Measurements from ENCODE around the gene CHPF.
A peak's percentile ranks its signal among the peaks of the same experiment; 100 is the strongest.

Gene CHPF

GRCh38 chr2:219522111-219523030 is 21.2 kb downstream of the CHPF start:
- peaks cover 8% of the 10 kb centered on the region for H3K4me1 ChIP-seq (ENCODE audit: control insufficient read depth, insufficient read depth, low read length)
- peak overlapping the region; percentile 55; the same call in 1 of the 2 replicates for H3K4me3 ChIP-seq (ENCODE audit: low read length)

GRCh38 chr2:219521066-219521880 is 22.3 kb downstream of the CHPF start:
- Histone ChIP-seq H3K4me1 (ENCODE audit: control insufficient read depth, insufficient read depth, low read length) (peaks cover 8% of the 10 kb centered on the region), H3K36me3 (ENCODE audit: control insufficient read depth, insufficient read depth, low read length) (no peaks in the 10 kb centered on the region), H3K9me3 (ENCODE audit: control insufficient read depth, insufficient read depth, low read length) (no peaks in the 10 kb centered on the region), H3K27ac (ENCODE audit: low read length) (no peak overlapping the region), H3K4me3 (ENCODE audit: low read length) (no peak overlapping the region), H3K27me3 (ENCODE audit: control insufficient read depth, insufficient read depth, low read length) (no peaks in the 10 kb centered on the region; the same call in 1 of the 2 replicates)
- no peak for DNase-seq (ENCODE audit: low read depth, low spot score)
- WGBS (ENCODE audit: insufficient coverage, insufficient read length), result no CpG with 5 or more reads among the region's 14 CpGs

More at GRCh38 chr2:219522111-219523030, 21.2 kb downstream of the CHPF start:
- H3K36me3 ChIP-seq (ENCODE audit: control insufficient read depth, insufficient read depth, low read length), result no peaks in the 10 kb centered on the region
- WGBS (ENCODE audit: insufficient coverage, insufficient read length), result no CpG with 5 or more reads among the region's 70 CpGs
- DNase-seq (ENCODE audit: low read depth, low spot score), result no peak
- no peaks in the 10 kb centered on the region; the same call in 1 of the 2 replicates for H3K27me3 ChIP-seq (ENCODE audit: control insufficient read depth, insufficient read depth, low read length)
- H3K9me3 ChIP-seq (ENCODE audit: control insufficient read depth, insufficient read depth, low read length), result no peaks in the 10 kb centered on the region
- no peak overlapping the region for H3K27ac ChIP-seq (ENCODE audit: low read length)

- Histone ChIP-seq H3K9me3 (ENCODE audit: control insufficient read depth, insufficient read depth, low read length) (no peaks in the 10 kb centered on the region), H3K4me1 (ENCODE audit: control insufficient read depth, insufficient read depth, low read length) (peaks cover 9% of the 10 kb centered on the region), H3K4me3 (ENCODE audit: low read length) (no peak overlapping the region), H3K36me3 (ENCODE audit: control insufficient read depth, insufficient read depth, low read length) (no peaks in the 10 kb centered on the region; the same call in 1 of the 2 replicates), H3K27ac (ENCODE audit: low read length) (no peak overlapping the region), H3K27me3 (ENCODE audit: control insufficient read depth, insufficient read depth, low read length) (peaks cover 2% of the 10 kb centered on the region)
- WGBS (ENCODE audit: insufficient coverage, insufficient read length), result no CpG with 5 or more reads among the region's 8 CpGs
- DNase-seq (ENCODE audit: low read depth, low spot score), result no peak
Measured at GRCh38 chr2:219520079-219520478, 23.5 kb downstream of the CHPF start.

GRCh38 chr2:219519526-219519916 is 24.1 kb downstream of the CHPF start:
- Histone ChIP-seq H3K4me3 (ENCODE audit: low read length) (no peak overlapping the region), H3K27me3 (ENCODE audit: control insufficient read depth, insufficient read depth, low read length) (peaks cover 2% of the 10 kb centered on the region), H3K36me3 (ENCODE audit: control insufficient read depth, insufficient read depth, low read length) (no peaks in the 10 kb centered on the region; the same call in 1 of the 2 replicates), H3K4me1 (ENCODE audit: control insufficient read depth, insufficient read depth, low read length) (peaks cover 9% of the 10 kb centered on the region), H3K27ac (ENCODE audit: low read length) (no peak overlapping the region), H3K9me3 (ENCODE audit: control insufficient read depth, insufficient read depth, low read length) (no peaks in the 10 kb centered on the region)
- WGBS (ENCODE audit: insufficient coverage, insufficient read length), result no CpG with 5 or more reads among the region's 9 CpGs
- no peak for DNase-seq (ENCODE audit: low read depth, low spot score)

GRCh38 chr2:219517954-219518778 is 25.4 kb downstream of the CHPF start:
- H3K4me1 ChIP-seq (ENCODE audit: control insufficient read depth, insufficient read depth, low read length), result peaks cover 12% of the 10 kb centered on the region
- H3K27ac ChIP-seq (ENCODE audit: low read length), result no peak overlapping the region
- H3K27me3 ChIP-seq (ENCODE audit: control insufficient read depth, insufficient read depth, low read length), result peaks cover 10% of the 10 kb centered on the region
- DNase-seq (ENCODE audit: low read depth, low spot score), result no peak
- H3K36me3 ChIP-seq (ENCODE audit: control insufficient read depth, insufficient read depth, low read length), result no peaks in the 10 kb centered on the region; the same call in 1 of the 2 replicates
- H3K9me3 ChIP-seq (ENCODE audit: control insufficient read depth, insufficient read depth, low read length), result no peaks in the 10 kb centered on the region
- no CpG with 5 or more reads among the region's 10 CpGs for WGBS (ENCODE audit: insufficient coverage, insufficient read length)
- no peak overlapping the region for H3K4me3 ChIP-seq (ENCODE audit: low read length)

- H3K9me3 ChIP-seq (ENCODE audit: control insufficient read depth, insufficient read depth, low read length), result no peaks in the 10 kb centered on the region
- peaks cover 12% of the 10 kb centered on the region for H3K27me3 ChIP-seq (ENCODE audit: control insufficient read depth, insufficient read depth, low read length)
- no peaks in the 10 kb centered on the region; the same call in 1 of the 2 replicates for H3K36me3 ChIP-seq (ENCODE audit: control insufficient read depth, insufficient read depth, low read length)
- peaks cover 18% of the 10 kb centered on the region for H3K4me1 ChIP-seq (ENCODE audit: control insufficient read depth, insufficient read depth, low read length)
- H3K27ac ChIP-seq (ENCODE audit: low read length), result no peak overlapping the region
- DNase-seq (ENCODE audit: low read depth, low spot score), result no peak
- no CpG with 5 or more reads among the region's 7 CpGs for WGBS (ENCODE audit: insufficient coverage, insufficient read length)
- no peak overlapping the region for H3K4me3 ChIP-seq (ENCODE audit: low read length)
Measured at GRCh38 chr2:219516888-219517287, 26.7 kb downstream of the CHPF start.

- H3K27ac ChIP-seq (ENCODE audit: low read length), result no peak overlapping the region
- no peak overlapping the region for H3K4me3 ChIP-seq (ENCODE audit: low read length)
- H3K4me1 ChIP-seq (ENCODE audit: control insufficient read depth, insufficient read depth, low read length), result peaks cover 13% of the 10 kb centered on the region
- H3K27me3 ChIP-seq (ENCODE audit: control insufficient read depth, insufficient read depth, low read length), result peaks cover 12% of the 10 kb centered on the region
- DNase-seq (ENCODE audit: low read depth, low spot score), result no peak
- no peaks in the 10 kb centered on the region for H3K9me3 ChIP-seq (ENCODE audit: control insufficient read depth, insufficient read depth, low read length)
- no CpG with 5 or more reads among the region's 17 CpGs for WGBS (ENCODE audit: insufficient coverage, insufficient read length)
- no peaks in the 10 kb centered on the region; the same call in 1 of the 2 replicates for H3K36me3 ChIP-seq (ENCODE audit: control insufficient read depth, insufficient read depth, low read length)
Measured at GRCh38 chr2:219515874-219516629, 27.6 kb downstream of the CHPF start.

- Histone ChIP-seq H3K36me3 (ENCODE audit: control insufficient read depth, insufficient read depth, low read length) (no peaks in the 10 kb centered on the region; the same call in 1 of the 2 replicates), H3K4me1 (ENCODE audit: control insufficient read depth, insufficient read depth, low read length) (peaks cover 17% of the 10 kb centered on the region), H3K27ac (ENCODE audit: low read length) (no peak overlapping the region), H3K27me3 (ENCODE audit: control insufficient read depth, insufficient read depth, low read length) (peaks cover 12% of the 10 kb centered on the region), H3K9me3 (ENCODE audit: control insufficient read depth, insufficient read depth, low read length) (no peaks in the 10 kb centered on the region), H3K4me3 (ENCODE audit: low read length) (no peak overlapping the region)
- WGBS (ENCODE audit: insufficient coverage, insufficient read length), result no CpG with 5 or more reads among the region's 21 CpGs
- no peak for DNase-seq (ENCODE audit: low read depth, low spot score)
Measured at GRCh38 chr2:219514836-219515235, 28.8 kb downstream of the CHPF start.

- no CpG with 5 or more reads among the region's 31 CpGs for WGBS (ENCODE audit: insufficient coverage, insufficient read length)
- Histone ChIP-seq H3K4me1 (ENCODE audit: control insufficient read depth, insufficient read depth, low read length) (peaks cover 19% of the 10 kb centered on the region), H3K27ac (ENCODE audit: low read length) (no peak within 1 kb of the TSS), H3K4me3 (ENCODE audit: low read length) (no peak within 1 kb of the TSS), H3K36me3 (ENCODE audit: control insufficient read depth, insufficient read depth, low read length) (no peaks in the 10 kb centered on the region; the same call in 1 of the 2 replicates), H3K27me3 (ENCODE audit: control insufficient read depth, insufficient read depth, low read length) (peaks cover 12% of the 10 kb centered on the region), H3K9me3 (ENCODE audit: control insufficient read depth, insufficient read depth, low read length) (no peaks in the 10 kb centered on the region)
- DNase-seq (ENCODE audit: low read depth, low spot score), result no peak
Measured at GRCh38 chr2:219514196-219514761, 29.3 kb downstream of the CHPF start, which contains the start of gene ASIC4. Gene ASIC4 (plus strand): TSS chr2:219514482. CDS start chr2:219514725, 243 bp downstream.
